MM.1S (cell line): ENCODE data around the gene ADIPOR2.

Experiments
- EZH2 ChIP-seq: fragments of 300-600 bp; sonication (generic); optimal IDR thresholded peaks from 2 replicates; pipeline ENCODE3; 2017; ENCODE audit warnings: low read depth, mild to moderate bottlenecking, antibody characterized with exemption, low read length, mixed read lengths
- EZH2phosphoT487 ChIP-seq: fragments of 300-600 bp; sonication (generic); IDR thresholded peaks from 2 replicates; pipeline ENCODE4 v1.6.1; 2018; ENCODE audit warnings: antibody characterized with exemption, low read length
- TF ChIP-seq, protein P1 (sequence below): fragments of 300-600 bp; sonication (generic); IDR thresholded peaks from 2 replicates; pipeline ENCODE4 v1.5.1; 2016; ENCODE audit warnings: antibody characterized with exemption, low read length, mixed read lengths

GRCh38 chr12:1787714-1788113 lies 96.8 kb downstream of the ADIPOR2 start:
- TF ChIP-seq, protein P1, sequence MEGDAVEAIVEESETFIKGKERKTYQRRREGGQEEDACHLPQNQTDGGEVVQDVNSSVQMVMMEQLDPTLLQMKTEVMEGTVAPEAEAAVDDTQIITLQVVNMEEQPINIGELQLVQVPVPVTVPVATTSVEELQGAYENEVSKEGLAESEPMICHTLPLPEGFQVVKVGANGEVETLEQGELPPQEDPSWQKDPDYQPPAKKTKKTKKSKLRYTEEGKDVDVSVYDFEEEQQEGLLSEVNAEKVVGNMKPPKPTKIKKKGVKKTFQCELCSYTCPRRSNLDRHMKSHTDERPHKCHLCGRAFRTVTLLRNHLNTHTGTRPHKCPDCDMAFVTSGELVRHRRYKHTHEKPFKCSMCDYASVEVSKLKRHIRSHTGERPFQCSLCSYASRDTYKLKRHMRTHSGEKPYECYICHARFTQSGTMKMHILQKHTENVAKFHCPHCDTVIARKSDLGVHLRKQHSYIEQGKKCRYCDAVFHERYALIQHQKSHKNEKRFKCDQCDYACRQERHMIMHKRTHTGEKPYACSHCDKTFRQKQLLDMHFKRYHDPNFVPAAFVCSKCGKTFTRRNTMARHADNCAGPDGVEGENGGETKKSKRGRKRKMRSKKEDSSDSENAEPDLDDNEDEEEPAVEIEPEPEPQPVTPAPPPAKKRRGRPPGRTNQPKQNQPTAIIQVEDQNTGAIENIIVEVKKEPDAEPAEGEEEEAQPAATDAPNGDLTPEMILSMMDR = no peak
- TF ChIP-seq EZH2 = no peak
- no peak for TF ChIP-seq EZH2phosphoT487
